ENCODE measurements around the gene VPS4A. TPM values are rescaled to one million over a fixed set of nuclear protein-coding genes. Genes with fewer than 3 reads are reported as not detected.
A peak's percentile ranks its signal among the peaks of the same experiment; 100 is the strongest.

VPS4A gene
- total RNA-seq, 1 donor from 2014 or later: 24.5 TPM

GRCh38 chr16:69339289-69340094 lies 28.3 kb downstream of the VPS4A start, which contains the start of the genes COG8 and NIP7:
TSS of gene COG8 (minus strand) at chr16:69339564. CDS start at chr16:69339552, 12 bp downstream.
TSS of gene NIP7 (plus strand) at chr16:69339772. CDS start at chr16:69339830, 58 bp downstream.
- H3K4me3 ChIP-seq: peak within 1 kb of the TSS; percentile 75
- ATAC-seq: peak; percentile 99
- H3K27me3 ChIP-seq (ENCODE audit: low read depth): no peaks in the 10 kb centered on the region
- H3K4me1 ChIP-seq: peaks cover 35% of the 10 kb centered on the region
- DNase-seq: peak; percentile 94
- intact Hi-C loops (cut with DNase I): no loop called here
- peaks cover 61% of the 10 kb centered on the region for H3K36me3 ChIP-seq
- no peaks in the 10 kb centered on the region for H3K9me3 ChIP-seq
- TF ChIP-seq, protein P1, sequence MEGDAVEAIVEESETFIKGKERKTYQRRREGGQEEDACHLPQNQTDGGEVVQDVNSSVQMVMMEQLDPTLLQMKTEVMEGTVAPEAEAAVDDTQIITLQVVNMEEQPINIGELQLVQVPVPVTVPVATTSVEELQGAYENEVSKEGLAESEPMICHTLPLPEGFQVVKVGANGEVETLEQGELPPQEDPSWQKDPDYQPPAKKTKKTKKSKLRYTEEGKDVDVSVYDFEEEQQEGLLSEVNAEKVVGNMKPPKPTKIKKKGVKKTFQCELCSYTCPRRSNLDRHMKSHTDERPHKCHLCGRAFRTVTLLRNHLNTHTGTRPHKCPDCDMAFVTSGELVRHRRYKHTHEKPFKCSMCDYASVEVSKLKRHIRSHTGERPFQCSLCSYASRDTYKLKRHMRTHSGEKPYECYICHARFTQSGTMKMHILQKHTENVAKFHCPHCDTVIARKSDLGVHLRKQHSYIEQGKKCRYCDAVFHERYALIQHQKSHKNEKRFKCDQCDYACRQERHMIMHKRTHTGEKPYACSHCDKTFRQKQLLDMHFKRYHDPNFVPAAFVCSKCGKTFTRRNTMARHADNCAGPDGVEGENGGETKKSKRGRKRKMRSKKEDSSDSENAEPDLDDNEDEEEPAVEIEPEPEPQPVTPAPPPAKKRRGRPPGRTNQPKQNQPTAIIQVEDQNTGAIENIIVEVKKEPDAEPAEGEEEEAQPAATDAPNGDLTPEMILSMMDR (IDR thresholded peaks at IDR 0.05): peak; percentile 88
- peak within 1 kb of the TSS; percentile 92 for H3K27ac ChIP-seq

- ATAC-seq (no peak), DNase-seq (no peak)
- Histone ChIP-seq H3K9me3 (no peaks in the 10 kb centered on the region), H3K4me3 (peak overlapping the region; percentile 75), H3K4me1 (peaks cover 35% of the 10 kb centered on the region), H3K27me3 (ENCODE audit: low read depth) (no peaks in the 10 kb centered on the region), H3K27ac (peak overlapping the region; percentile 92), H3K36me3 (peaks cover 54% of the 10 kb centered on the region)
- intact Hi-C loops (cut with DNase I): no loop called here
- TF ChIP-seq, protein P1 (IDR thresholded peaks at IDR 0.05): no peak
Observed at GRCh38 chr16:69340095-69340644, 29.0 kb downstream of the VPS4A start.

- no peak for DNase-seq
- H3K36me3 ChIP-seq: peaks cover 39% of the 10 kb centered on the region
- intact Hi-C loops (cut with DNase I): no loop called here
Observed at GRCh38 chr16:69344171-69344570, 33.0 kb downstream of the VPS4A start.

DNA sequence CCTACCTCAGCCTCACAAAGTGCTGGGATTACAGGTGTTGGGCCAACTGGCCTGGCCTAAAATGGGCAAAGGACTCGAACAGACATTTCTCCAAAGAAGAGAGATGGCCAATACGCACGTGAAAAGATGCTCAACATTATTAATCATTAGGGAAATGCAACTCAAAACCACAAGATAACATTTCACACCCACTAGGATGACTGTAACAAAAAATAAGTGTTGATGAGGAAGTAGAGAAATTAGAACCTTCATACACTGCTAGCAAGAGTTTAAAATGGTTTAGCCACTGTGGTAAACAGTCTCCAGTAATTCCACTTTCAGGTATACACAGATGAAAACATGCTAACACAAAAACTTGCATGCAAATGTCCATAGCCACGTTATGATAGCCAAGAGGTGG lies 34.8 kb downstream of the VPS4A start:
- H3K36me3 ChIP-seq: peaks cover 38% of the 10 kb centered on the region
- intact Hi-C loops (cut with DNase I): no loop called here
- TF ChIP-seq, protein P1 (IDR thresholded peaks at IDR 0.05): no peak
- no peak overlapping the region for H3K4me3 ChIP-seq
- H3K27me3 ChIP-seq (ENCODE audit: low read depth): no peaks in the 10 kb centered on the region
- H3K4me1 ChIP-seq: peaks cover 3% of the 10 kb centered on the region
- no peak for DNase-seq
- H3K27ac ChIP-seq: no peak overlapping the region
- no peak for ATAC-seq
- H3K9me3 ChIP-seq: no peaks in the 10 kb centered on the region

More at GRCh38 chr16:69344171-69344570, 33.0 kb downstream of the VPS4A start:
- TF ChIP-seq, protein P1 (IDR thresholded peaks at IDR 0.05): no peak
- no peaks in the 10 kb centered on the region for H3K9me3 ChIP-seq
- H3K4me1 ChIP-seq: peaks cover 13% of the 10 kb centered on the region
- H3K4me3 ChIP-seq: no peak overlapping the region
- ATAC-seq: no peak
- H3K27ac ChIP-seq: no peak overlapping the region
- H3K27me3 ChIP-seq (ENCODE audit: low read depth): no peaks in the 10 kb centered on the region

- intact Hi-C loops (cut with DNase I): no loop called here
- H3K36me3 ChIP-seq: peaks cover 33% of the 10 kb centered on the region
- no peak overlapping the region for H3K4me3 ChIP-seq
- no peaks in the 10 kb centered on the region for H3K4me1 ChIP-seq
- H3K27me3 ChIP-seq (ENCODE audit: low read depth): no peaks in the 10 kb centered on the region
- H3K9me3 ChIP-seq: no peaks in the 10 kb centered on the region
- TF ChIP-seq, protein P1 (IDR thresholded peaks at IDR 0.05): no peak
- H3K27ac ChIP-seq: no peak overlapping the region
- no peak for ATAC-seq
- DNase-seq: no peak
Observed at GRCh38 chr16:69346683-69347082, 35.5 kb downstream of the VPS4A start.
